ENCODE results near the gene TACR1.
"Not testable (repeated sequence)": the region's sequence is repeated elsewhere in the genome, so short reads cannot be mapped to it uniquely, and the experiment has no call there.

Gene TACR1

DNA sequence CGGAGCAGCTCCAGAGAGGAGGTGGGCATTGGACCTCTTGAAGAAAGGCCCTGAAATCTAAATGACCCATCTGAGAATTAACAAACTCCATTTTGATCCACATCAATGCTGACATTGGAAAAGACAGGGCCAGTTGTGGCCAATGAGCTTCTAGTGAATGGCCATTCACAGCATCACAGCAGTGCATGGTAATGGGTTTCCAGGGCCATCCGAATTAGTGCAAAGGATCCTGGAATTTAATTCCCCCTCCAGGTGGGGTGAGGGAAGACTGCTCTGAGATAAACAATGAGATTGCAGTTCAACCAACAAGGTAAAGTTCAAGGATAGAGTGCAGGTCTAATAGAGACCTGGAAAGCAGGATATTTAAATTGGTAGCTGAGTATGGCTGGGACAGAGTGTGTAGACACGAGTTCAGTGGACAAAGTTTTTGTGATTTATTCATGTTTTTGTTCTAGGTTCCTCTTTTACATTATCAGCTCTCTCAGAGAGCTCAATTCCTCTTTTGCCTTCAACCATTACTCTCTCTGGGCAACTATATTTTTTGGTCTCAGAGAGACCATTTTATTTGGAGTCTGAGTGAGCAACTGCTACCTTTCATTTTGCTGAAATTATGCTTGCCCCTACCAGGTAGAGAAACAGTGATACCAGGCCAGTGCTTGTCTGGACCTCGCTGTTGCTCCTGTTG is 5.0 kb downstream of the TACR1 start:
- DNase-seq, result no peak

DNA sequence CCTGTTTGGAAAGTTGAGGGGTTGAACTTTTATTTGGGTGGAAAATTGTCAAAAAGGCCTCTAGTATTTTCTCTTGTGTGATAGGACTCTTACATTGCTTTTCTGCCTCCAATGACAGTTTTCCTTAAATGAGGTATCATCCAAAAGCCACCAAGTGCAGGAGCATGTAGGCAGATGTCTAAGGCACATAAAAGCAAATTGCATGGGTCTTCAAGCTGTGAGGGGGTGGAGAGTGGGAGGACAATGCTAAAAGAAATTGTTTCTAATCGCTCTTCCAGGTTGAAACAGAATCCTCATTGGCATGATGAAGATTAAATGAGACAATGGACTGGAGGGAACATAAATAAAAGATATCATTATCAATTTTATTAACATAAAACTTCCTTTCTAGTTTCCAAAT is 6.8 kb downstream of the TACR1 start:
- DNase-seq, result no peak

DNA sequence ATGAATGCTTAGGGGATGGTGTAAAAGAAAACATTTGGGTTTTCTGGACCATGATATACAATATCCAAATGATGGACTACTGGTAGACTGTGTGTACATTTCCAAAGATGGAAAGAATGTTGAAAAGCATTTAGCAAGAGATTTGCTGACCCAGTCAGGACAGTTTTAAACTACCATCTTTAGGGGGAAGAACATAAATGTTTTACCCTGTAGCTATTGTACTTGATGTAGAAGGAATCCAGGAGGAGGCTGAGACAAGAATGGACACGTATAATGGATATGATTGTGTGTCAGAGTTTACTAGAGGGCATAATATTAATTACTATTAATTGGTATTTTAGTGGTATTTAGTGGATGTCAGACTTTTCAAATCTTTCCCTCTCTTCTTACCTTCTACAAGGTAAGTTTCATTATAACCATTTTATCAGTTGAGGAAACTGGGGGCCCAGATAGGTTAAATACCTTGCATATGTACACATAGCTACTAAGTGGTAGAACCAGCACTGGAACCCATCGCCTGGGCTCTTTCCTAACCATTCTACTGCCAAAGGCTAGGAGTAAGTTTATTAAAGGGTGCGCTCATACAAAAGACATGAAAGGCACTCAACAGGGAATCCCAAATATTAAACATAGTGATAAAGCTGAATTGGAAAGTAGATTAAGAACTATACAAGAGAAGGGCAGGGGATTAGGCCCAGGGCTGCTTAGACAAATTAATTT is 8.9 kb downstream of the TACR1 start:
- DNase-seq, result no peak

DNA sequence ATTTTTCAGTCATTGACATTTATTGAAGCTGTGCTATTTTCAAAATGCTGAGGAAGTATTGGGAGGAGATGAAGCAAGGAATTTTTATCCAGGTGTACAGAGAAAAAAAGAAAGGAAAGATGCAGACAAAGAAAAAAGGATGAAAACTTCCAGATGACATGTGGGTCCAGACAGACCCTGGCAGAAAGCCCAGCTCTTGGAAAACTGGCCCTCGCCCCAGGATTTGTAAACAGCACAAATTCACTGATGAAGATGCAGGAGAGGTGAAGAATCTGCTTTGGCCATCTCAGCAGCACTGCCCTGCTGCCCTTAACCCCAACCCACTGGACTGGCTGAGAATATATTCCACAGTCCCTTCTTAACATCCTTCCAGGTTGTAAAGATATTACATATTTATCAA is 12.5 kb downstream of the TACR1 start:
- DNase-seq, result no peak

DNA sequence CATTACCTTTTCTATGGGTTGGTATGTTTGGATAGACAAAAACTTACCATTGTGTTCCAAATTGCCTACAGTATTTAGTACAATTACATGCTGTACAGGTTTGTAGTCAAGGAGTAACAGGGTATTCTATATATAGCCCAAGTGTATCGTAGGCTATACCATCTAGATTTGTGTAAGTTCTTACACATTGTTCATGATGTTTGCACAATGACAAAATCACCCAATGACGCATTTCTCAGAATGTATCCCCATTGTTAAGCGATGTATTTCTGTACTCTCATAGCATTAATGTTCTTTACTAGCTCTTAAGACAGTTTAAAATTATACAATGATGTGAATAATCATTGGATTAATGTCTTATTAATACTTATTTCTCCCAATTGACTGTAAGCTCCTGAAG is 16.7 kb downstream of the TACR1 start:
- DNase-seq, result no peak

DNA sequence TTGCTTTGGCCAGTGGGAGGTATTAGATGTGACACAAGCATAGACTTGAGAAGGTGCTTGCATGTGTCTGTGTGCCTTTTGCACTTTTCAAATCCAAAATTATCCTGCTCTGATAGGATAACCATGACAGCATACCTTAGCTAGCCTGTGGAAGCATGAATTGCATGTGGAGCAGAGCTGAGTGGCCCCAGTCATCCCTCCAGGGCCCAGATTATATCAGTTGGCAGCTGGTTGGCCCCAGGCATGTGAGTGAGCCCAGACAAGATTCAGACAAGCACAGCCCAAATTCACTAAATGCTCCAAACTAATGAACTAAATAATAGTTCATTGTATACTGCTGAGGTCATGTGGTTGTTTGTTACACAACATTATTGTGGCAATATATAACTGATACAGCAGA is 18.8 kb downstream of the TACR1 start:
- no peak for DNase-seq

GRCh38 chr2:75177427-75177826 is 21.9 kb downstream of the TACR1 start:
- no peak for DNase-seq

DNA sequence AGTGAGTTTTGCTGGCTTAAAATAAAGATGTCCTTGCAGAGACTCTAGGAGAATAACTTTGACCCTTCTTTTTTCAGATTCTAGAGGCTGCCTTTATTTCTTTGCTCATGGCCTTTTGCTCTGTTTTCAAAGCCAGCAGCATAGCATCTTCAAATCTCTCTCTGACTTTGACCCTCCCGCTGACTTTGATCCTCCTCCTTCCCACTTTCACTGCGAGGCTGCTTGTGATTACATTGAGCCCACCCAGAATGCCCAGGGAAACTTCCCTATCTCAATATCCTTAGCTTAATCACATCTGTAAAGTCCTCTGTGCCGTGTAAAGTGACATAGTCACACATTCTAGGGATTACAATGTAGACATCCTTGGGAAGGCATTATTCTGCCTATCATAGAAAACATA is 23.9 kb downstream of the TACR1 start:
- no peak for DNase-seq

GRCh38 chr2:75174981-75175380 is 24.3 kb downstream of the TACR1 start:
- DNase-seq, result no peak

GRCh38 chr2:75174519-75174918 is 24.8 kb downstream of the TACR1 start:
- no peak for DNase-seq

DNA sequence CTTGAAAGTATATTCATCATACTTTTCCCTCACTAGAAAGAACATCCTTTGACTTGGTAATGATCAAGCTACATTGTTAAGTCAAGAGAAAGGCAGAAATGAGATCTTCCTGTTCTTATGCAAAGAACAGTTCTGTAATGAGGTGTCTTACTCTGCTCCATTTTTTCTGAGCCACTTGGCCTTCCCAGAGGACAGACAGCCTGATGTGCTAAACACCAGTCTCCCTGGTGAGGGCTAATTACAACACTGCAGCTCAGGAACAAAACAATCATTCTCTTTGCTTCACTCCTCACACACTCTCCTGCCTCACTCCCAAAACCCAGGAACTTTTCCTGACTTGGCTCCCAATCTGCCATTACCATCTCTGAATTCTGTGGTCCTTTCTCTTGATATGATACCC is 25.6 kb downstream of the TACR1 start:
- no peak for DNase-seq

GRCh38 chr2:75171423-75171822 is 27.9 kb downstream of the TACR1 start:
- DNase-seq, result not testable (repeated sequence)

DNA sequence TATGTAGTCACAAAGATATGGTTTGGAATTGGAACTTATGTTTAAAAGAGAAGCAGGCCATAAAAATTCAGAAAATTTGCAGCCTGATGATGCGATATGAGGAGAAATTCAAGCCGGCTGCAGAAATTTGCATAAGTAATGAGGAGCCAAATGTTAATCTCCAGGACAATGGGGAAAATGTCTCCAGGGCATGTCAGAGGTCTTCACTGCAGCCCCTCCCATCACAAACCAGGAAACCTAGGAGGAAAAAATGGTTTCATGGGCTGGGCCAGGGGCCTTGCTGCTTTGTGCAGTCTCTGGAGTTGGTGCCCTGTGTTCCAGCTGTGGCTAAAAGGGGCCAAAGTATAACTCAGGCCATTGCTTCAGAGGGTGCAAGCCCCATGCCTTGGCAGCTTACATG is 28.4 kb downstream of the TACR1 start:
- no peak for DNase-seq

- no peak for DNase-seq
These were observed 31.1 kb downstream of the TACR1 start for GRCh38 chr2:75168186-75168585.

DNA sequence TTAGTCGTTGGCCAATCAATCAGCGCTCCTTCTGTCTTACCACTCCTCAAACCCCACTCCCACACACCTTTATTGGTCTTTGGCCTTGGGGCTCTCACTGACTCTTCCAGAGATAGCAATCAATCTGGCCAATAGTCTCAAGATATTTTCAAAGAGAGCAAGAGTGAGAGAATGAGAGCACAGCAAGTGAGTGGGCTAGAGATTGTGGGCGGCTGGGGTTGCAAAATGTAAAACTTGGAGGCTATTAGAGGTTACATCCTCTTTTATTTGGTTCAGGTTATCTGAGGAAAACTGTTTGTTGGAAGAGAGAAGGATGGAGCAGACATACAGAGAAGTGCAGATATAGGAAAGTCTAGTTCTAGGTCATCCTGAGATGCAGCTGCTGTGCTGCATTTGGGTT is 32.8 kb downstream of the TACR1 start:
- DNase-seq, result no peak

GRCh38 chr2:75162897-75163296 is 36.4 kb downstream of the TACR1 start:
- DNase-seq, result no peak

DNA sequence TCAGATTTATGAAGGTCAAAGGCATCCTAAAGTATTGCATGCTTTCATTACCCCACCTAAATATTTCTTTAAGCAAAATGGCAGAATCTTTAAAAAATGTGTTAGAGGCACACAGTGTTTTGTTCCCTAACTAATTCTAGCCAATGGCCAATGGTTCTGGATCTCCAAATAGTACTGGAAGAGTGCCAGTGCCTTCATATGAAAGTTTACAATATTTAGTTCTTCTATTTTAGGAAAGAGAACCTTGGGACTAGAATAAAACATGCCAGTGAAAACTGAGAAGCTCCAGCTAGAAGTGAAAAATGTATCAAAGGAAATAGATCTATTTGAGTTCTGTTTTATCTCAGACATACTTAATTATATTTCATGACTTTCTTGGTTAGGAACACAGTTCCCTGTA is 37.1 kb downstream of the TACR1 start:
- DNase-seq, result no peak

DNA sequence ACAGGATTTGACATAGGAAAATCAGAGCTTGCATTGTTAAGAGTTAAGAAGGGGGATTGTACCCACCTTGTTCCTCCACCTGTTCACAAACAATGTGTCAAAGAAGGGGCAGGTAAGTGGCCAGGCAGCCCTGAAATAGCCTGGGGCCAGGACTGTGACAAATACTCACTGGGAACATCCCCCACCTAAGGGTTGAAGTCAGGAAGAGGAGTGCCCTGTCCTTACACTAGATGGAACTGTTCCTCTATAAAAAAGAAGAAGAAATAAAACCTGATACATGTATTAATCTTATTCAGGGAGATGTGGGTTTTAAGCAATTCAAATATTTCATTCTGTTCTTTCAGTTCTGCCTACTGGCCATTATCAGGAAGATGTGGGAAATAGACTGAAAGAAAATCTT is 41.9 kb downstream of the TACR1 start:
- no peak for DNase-seq

GRCh38 chr2:75155115-75155514 is 44.2 kb downstream of the TACR1 start:
- DNase-seq, result no peak

- DNase-seq, result no peak
These were observed 46.1 kb downstream of the TACR1 start for GRCh38 chr2:75153221-75153620.

DNA sequence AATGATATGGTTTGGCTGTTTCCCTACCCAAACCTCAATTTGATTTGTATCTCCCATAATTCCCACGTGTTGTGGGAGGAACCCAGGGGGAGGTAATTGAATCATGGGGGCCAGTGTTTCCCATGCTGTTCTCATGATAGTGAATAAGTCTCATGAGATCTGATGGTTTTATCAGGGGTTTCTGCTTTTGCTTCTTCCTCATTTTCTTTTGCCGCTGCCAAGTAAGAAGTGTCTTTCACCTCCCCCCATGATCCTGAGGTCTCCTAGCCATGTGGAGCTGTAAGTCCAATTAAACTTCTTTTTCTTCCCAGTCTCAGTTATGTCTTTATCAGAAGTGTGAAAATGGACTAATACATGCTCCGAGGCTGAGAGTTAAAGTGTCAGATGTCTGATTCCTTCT is 47.1 kb downstream of the TACR1 start:
- not testable (repeated sequence) for DNase-seq

GRCh38 chr2:75147884-75148283 is 51.4 kb downstream of the TACR1 start:
- DNase-seq, result not testable (repeated sequence)

DNA sequence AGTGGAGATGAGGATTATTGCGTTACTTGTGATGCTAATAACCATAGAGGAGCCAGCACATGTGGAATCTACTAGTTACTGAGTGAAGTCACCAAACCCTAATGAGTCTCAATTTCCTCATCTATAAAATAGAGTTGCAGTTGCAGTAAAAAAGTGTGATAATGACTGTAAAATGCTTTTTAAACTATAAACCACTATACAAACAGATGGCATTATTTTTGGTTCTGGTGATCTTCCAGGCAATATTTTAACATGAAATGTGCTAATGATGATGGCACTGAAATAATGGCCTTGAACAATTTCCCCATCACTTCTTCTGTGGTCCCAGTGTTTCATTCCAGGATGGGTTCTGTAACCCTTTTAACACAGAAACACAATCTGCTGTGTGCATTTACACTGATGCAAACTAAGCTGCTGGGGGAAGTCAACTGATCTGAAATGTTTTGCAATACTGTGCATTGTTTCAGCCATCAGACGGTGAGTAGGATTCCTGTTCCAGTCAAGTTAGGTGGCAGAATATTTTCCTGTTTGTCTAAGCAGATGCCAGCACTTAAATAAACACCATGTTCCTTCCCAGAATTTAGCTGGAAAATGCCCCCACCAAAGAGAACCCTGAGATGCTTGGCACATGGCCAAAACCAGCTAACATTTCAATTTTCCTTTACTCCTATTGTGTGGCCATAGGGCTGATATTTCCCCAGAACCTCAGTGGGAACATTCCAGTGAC is 52.6 kb downstream of the TACR1 start:
- DNase-seq, result no peak

GRCh38 chr2:75146221-75146605 is 53.1 kb downstream of the TACR1 start:
- not testable (repeated sequence) for DNase-seq

All from 8988T (cell line).